Stimulated activated CD4-positive, alpha-beta T cell treated with anti-CD3 and anti-CD28 coated beads, Interleukin-1b, Interleukin-23, amount 100 ng/mL, for 24 hours (primary cell): ENCODE results near the gene SEC14L2.
A peak's percentile ranks its signal among the peaks of the same experiment; 100 is the strongest.
"Not testable (repeated sequence)": the region's sequence is repeated elsewhere in the genome, so short reads cannot be mapped to it uniquely, and the experiment has no call there.

ENCODE experiments used
- DNase-seq, 4 experiments: peaks; one replicate each; pipeline ENCODE4 v3.0.0-alpha.2; 2020; ENCODE audit warnings: low read depth in 4 of 4, low spot score in 1 of 4

Gene SEC14L2

GRCh38 chr22:30452861-30453260 lies 56.0 kb downstream of the SEC14L2 start:
- DNase-seq, result no peak

- peak in 1 of 4 experiments; percentile 21 for DNase-seq
Measured at GRCh38 chr22:30453731-30454510, 57.1 kb downstream of the SEC14L2 start.

GRCh38 chr22:30455075-30455840 lies 58.4 kb downstream of the SEC14L2 start:
- no peak for DNase-seq

- no peak for DNase-seq
Measured at GRCh38 chr22:30457981-30458380, 61.2 kb downstream of the SEC14L2 start.

GRCh38 chr22:30459181-30460052 lies 62.6 kb downstream of the SEC14L2 start:
- no peak for DNase-seq

- DNase-seq, result no peak
Measured at GRCh38 chr22:30460147-30460546, 63.3 kb downstream of the SEC14L2 start.

GRCh38 chr22:30460555-30460954 lies 63.7 kb downstream of the SEC14L2 start:
- not testable (repeated sequence) for DNase-seq

- DNase-seq, result no peak
Measured at GRCh38 chr22:30469165-30469564, 72.3 kb downstream of the SEC14L2 start.

- DNase-seq, result no peak
Measured at GRCh38 chr22:30470655-30471054, 73.8 kb downstream of the SEC14L2 start.

GRCh38 chr22:30471616-30472318 lies 74.9 kb downstream of the SEC14L2 start, which contains the start of gene SEC14L3:
Gene SEC14L3, minus strand, starts transcription at chr22:30472017. Its CDS starts 59 bp downstream, at chr22:30471958.
- no peak for DNase-seq

GRCh38 chr22:30472994-30473720 lies 76.3 kb downstream of the SEC14L2 start:
- DNase-seq, result no peak

- DNase-seq, result no peak
Measured at GRCh38 chr22:30474121-30474520, 77.3 kb downstream of the SEC14L2 start.
